HCT116 (cell line): ENCODE data around the gene ELF2. TPM values are rescaled to one million over a fixed set of nuclear protein-coding genes. Genes with fewer than 3 reads are reported as not detected.
A peak's percentile ranks its signal among the peaks of the same experiment; 100 is the strongest.

Source experiments
- ATAC-seq: fragments of 200-7000 bp; cut with Tn5 transposase; 2 replicates; pipeline ENCODE4 v1.9.1; 2020; ENCODE audit warnings: mild to moderate bottlenecking, moderate library complexity
- BruUV-seq: library from RNA; stranded (reverse); fragments of 400-500 nt; replicated peaks from 2 replicates; lab custom pipeline; 2021; lab: Mats Ljungman, UMichigan
- CTCF ChIA-PET: fragments of 300-600 bp; sonication (Branson Sonifier 250); formaldehyde crosslinking; loops from one replicate; lab custom pipeline; 2021; ENCODE audit warnings: antibody characterized with exemption; lab: Charles Lee
- POLR2A ChIA-PET: fragments of 300-600, 350-600 bp; sonication (Branson Sonifier 250); formaldehyde crosslinking; loops from one replicate; lab custom pipeline; 2021; ENCODE audit warnings: antibody characterized with exemption; lab: Charles Lee
- RAD21 ChIA-PET, 2 experiments: fragments of 300-600 bp; sonication (Branson Sonifier 250); formaldehyde crosslinking; loops; one replicate each; lab custom pipeline; 2023; ENCODE audit warnings: low total read pairs in 2 of 2; ENCODE audit not compliant: uncharacterized antibody in 2 of 2, unreplicated experiment in 2 of 2, low non-redundant PET in 1 of 2; lab: Charles Lee
- DNase-seq: peaks from one replicate; pipeline ENCODE4 v3.0.0-alpha.2; 2010; ENCODE audit warnings: low read depth, low spot score
- H2AFZ ChIP-seq: fragments of 200-600 bp; shearing (Covaris generic), sonication (generic); 2 replicates; pipeline ENCODE4 v1.6.1; 2017; ENCODE audit warnings: low read depth, mixed run types, mixed read lengths, antibody characterized with exemption, low read length; ENCODE audit not compliant: poor library complexity, severe bottlenecking
- H3K27ac ChIP-seq: 2 replicates; pipeline ENCODE4 v1.5.1; 2012; ENCODE audit warnings: low read depth, low read length
- H3K27me3 ChIP-seq: fragments of 200-600 bp; sonication (generic); 2 replicates; pipeline ENCODE4 v1.6.1; 2016; ENCODE audit warnings: mixed run types, low read length, mixed read lengths; ENCODE audit not compliant: insufficient read depth
- H3K36me3 ChIP-seq, 2 experiments: fragments of 200-500 bp in 1 of 2; fragments of 200-600 bp in 1 of 2; sonication (Bioruptor generic) in 1 of 2; sonication (generic) in 1 of 2; 2 replicates each; pipeline versions ENCODE4 v1.5.1 to v1.6.1; 2014 to 2016; ENCODE audit warnings: low read length in 2 of 2, inconsistent platforms in 1 of 2, mixed read lengths in 1 of 2, mixed run types in 1 of 2; ENCODE audit not compliant: insufficient read depth in 2 of 2, control insufficient read depth in 1 of 2
- H3K4me1 ChIP-seq, 2 experiments: fragments of 200-600 bp in 1 of 2; sonication (generic) in 1 of 2; 2 replicates each; pipeline versions ENCODE4 v1.5.1 to v1.6.1; 2012 to 2017; ENCODE audit warnings: low read length in 2 of 2, inconsistent platforms in 1 of 2, mild to moderate bottlenecking in 1 of 2, mixed read lengths in 1 of 2, mixed run types in 1 of 2, moderate library complexity in 1 of 2; ENCODE audit not compliant: insufficient read depth in 2 of 2, control insufficient read depth in 1 of 2
- H3K4me2 ChIP-seq: fragments of 200-600 bp; sonication (generic); 2 replicates; pipeline ENCODE4 v1.6.1; 2017; ENCODE audit warnings: mixed run types, low read length, mixed read lengths
- H3K4me3 ChIP-seq, 2 experiments: fragments of 200-600 bp in 1 of 2; sonication (generic) in 1 of 2; replicated peaks in 1 of 2; 2 replicates each; pipeline ENCODE4 v1.5.1; 2011 to 2016; ENCODE audit warnings: low read length in 2 of 2, control low read depth in 1 of 2, low read depth in 1 of 2, mild to moderate bottlenecking in 1 of 2, mixed read lengths in 1 of 2, mixed run types in 1 of 2
- H3K79me2 ChIP-seq: fragments of 200-600 bp; sonication (generic); 2 replicates; pipeline ENCODE4 v1.6.1; 2017; ENCODE audit warnings: mild to moderate bottlenecking, mixed run types, low read length, moderate library complexity, mixed read lengths; ENCODE audit not compliant: insufficient read depth
- H3K9ac ChIP-seq: fragments of 200-600 bp; sonication (generic); 2 replicates; pipeline ENCODE4 v1.6.1; 2016; ENCODE audit warnings: low read length, mixed read lengths
- H3K9me2 ChIP-seq: fragments of 200-600 bp; sonication (generic), shearing (Covaris generic); 2 replicates; pipeline ENCODE4 v1.6.1; 2017; ENCODE audit warnings: mixed run types, mild to moderate bottlenecking, moderate library complexity; ENCODE audit not compliant: insufficient read depth
- H3K9me3 ChIP-seq, 2 experiments: fragments of 200-500 bp in 1 of 2; fragments of 200-600 bp in 1 of 2; sonication (Bioruptor generic) in 1 of 2; sonication (generic) in 1 of 2; 2 replicates each; pipeline ENCODE4 v1.6.1; 2014 to 2017; ENCODE audit warnings: low read length in 2 of 2, mixed read lengths in 2 of 2, inconsistent platforms in 1 of 2, low read depth in 1 of 2, mild to moderate bottlenecking in 1 of 2, mixed run types in 1 of 2, moderate library complexity in 1 of 2; ENCODE audit not compliant: control insufficient read depth in 1 of 2, insufficient read depth in 1 of 2
- H4K20me1 ChIP-seq: fragments of 200-600 bp; sonication (generic), shearing (Covaris generic); 2 replicates; pipeline ENCODE4 v1.6.1; 2017; ENCODE audit warnings: mixed run types, mild to moderate bottlenecking, moderate library complexity; ENCODE audit not compliant: insufficient read depth
- CBX3 ChIP-seq: IDR thresholded peaks from 2 replicates; pipeline ENCODE4 v1.6.1; 2012; ENCODE audit warnings: low read depth
- EGR1 ChIP-seq: IDR thresholded peaks from 2 replicates; pipeline ENCODE4 v1.6.1; 2012; ENCODE audit warnings: low read depth
- EZH2 ChIP-seq: fragments of 200-600 bp; sonication (generic); IDR thresholded peaks from 2 replicates; pipeline ENCODE4 v1.6.1; 2017; ENCODE audit warnings: antibody characterized with exemption, mixed run types
- EZH2phosphoT487 ChIP-seq: fragments of 200-600 bp; IDR thresholded peaks from 2 replicates; pipeline ENCODE4 v1.6.1; 2018; ENCODE audit warnings: antibody characterized with exemption, borderline replicate concordance
- POLR2AphosphoS5 ChIP-seq: IDR thresholded peaks from 2 replicates; pipeline ENCODE4 v1.6.1; 2011; ENCODE audit warnings: mild to moderate bottlenecking, low read depth, low read length, moderate library complexity
- SRF ChIP-seq: IDR thresholded peaks from 2 replicates; pipeline ENCODE4 v1.6.1; 2012; ENCODE audit warnings: low read depth
- TCF7L2 ChIP-seq: IDR thresholded peaks from 2 replicates; pipeline ENCODE4 v1.7.0; 2011; ENCODE audit warnings: borderline replicate concordance, inconsistent platforms; ENCODE audit not compliant: insufficient read depth, insufficient read length; ENCODE audit errors: extremely low read depth
- ZFX ChIP-seq: fragments of 450-650 bp; IDR thresholded peaks from 2 replicates; pipeline ENCODE4 v1.6.1; 2017
- ZNF274 ChIP-seq: fragments of 200-500 bp; sonication (Bioruptor generic); IDR thresholded peaks from 2 replicates; pipeline ENCODE4 v1.6.1; 2014; ENCODE audit warnings: mild to moderate bottlenecking, low read depth, low read length, inconsistent platforms
- intact Hi-C: fragments of 100-400 bp; cut with micrococcal nuclease; formaldehyde crosslinking; loops from 2 replicates; pipeline ENCODE4 v1.10.0; 2022
- total RNA-seq: library from RNA; stranded (reverse); gene quantifications from one replicate; pipeline ENCODE4 v1.2.1, GENCODE V29; 2021; ENCODE audit not compliant: unreplicated experiment
- TF ChIP-seq, protein P1 (sequence below): IDR thresholded peaks from 2 replicates; pipeline ENCODE4 v1.6.1; 2011; ENCODE audit warnings: mild to moderate bottlenecking, low read length, moderate library complexity; ENCODE audit not compliant: insufficient replicate concordance; ENCODE audit errors: extremely low read depth
- TF ChIP-seq, protein P2 (sequence below): IDR thresholded peaks from 2 replicates; pipeline ENCODE4 v1.6.1; 2012

ELF2 gene
- total RNA-seq, 1 experiment from 2014 or later, result 28.2 TPM

DNA sequence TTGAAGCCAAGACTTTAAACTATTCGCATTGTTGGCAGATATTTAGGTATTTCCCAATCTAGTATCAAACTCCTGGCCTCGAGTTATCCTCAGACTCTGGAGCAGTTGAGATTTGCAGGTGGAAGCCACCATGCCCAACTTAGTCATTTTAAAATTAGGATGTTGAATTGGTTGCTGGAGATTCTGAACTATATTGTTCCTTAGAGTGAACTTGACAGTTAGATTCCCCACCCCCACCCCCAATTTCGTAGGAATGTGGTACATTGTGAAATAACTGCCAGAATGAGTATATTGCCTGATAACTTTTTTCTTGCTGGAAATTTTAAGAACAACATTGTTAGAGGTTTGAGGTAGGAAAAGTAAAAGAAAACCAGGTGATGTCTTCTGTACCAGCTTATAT lies 159.2 kb downstream of the ELF2 start (continued):
- TF ChIP-seq, protein P1, sequence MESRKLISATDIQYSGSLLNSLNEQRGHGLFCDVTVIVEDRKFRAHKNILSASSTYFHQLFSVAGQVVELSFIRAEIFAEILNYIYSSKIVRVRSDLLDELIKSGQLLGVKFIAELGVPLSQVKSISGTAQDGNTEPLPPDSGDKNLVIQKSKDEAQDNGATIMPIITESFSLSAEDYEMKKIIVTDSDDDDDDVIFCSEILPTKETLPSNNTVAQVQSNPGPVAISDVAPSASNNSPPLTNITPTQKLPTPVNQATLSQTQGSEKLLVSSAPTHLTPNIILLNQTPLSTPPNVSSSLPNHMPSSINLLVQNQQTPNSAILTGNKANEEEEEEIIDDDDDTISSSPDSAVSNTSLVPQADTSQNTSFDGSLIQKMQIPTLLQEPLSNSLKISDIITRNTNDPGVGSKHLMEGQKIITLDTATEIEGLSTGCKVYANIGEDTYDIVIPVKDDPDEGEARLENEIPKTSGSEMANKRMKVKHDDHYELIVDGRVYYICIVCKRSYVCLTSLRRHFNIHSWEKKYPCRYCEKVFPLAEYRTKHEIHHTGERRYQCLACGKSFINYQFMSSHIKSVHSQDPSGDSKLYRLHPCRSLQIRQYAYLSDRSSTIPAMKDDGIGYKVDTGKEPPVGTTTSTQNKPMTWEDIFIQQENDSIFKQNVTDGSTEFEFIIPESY, result no peak
- no peak for TF ChIP-seq EZH2phosphoT487
- TF ChIP-seq ZNF274, result no peak
- no peak for TF ChIP-seq EGR1
- TF ChIP-seq ZFX, result no peak
- TF ChIP-seq SRF, result no peak
- no peak for TF ChIP-seq EZH2
- no peak for TF ChIP-seq TCF7L2
- TF ChIP-seq, protein P2, sequence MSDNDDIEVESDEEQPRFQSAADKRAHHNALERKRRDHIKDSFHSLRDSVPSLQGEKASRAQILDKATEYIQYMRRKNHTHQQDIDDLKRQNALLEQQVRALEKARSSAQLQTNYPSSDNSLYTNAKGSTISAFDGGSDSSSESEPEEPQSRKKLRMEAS, result no peak
- TF ChIP-seq CBX3, result no peak

DNA sequence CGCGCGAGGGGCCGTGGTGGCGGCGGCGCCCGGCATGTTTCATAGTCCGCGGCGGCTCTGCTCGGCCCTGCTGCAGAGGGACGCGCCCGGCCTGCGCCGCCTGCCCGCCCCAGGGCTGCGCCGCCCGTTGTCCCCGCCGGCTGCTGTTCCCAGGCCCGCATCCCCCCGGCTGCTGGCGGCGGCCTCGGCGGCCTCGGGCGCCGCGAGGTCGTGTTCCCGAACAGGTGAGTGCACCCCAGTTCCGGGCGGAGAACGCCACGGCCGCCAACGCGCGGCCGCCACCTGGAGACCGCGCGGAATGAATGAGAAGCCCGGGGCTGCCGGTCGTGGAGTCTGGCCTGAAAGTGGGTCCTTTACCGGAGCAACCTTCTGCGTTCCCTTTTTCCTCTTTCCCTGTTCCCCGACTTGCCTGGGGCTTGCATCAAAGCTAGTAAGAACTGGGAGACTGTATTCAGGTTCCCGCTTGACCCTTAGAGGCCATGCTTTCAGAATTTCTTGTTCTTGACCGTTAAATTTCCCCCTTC lies 161.0 kb downstream of the ELF2 start:
- CTCF ChIA-PET, result interaction anchor here (2.1 kb wide), 1 partner anchor 15 kb away, joined by 16 read pairs; no protein-coding TSS in a partner anchor
- H3K4me2 ChIP-seq, result peak overlapping the region; percentile 81
- ATAC-seq, result no peak; the same call in 1 of the 2 replicates
- peaks cover 3 to 20% of the 10 kb centered on the region in 2 experiments; a peak in 1 of 4 replicates for H3K36me3 ChIP-seq
- no peak overlapping the region for H2AFZ ChIP-seq
- DNase-seq, result no peak
- no TSS peak for BruUV-seq
- peak overlapping the region; percentile 88 to 93 for H3K4me3 ChIP-seq
- no peaks in the 10 kb centered on the region for H3K9me2 ChIP-seq
- peaks cover 20 to 52% of the 10 kb centered on the region in 2 experiments for H3K4me1 ChIP-seq
- H3K27me3 ChIP-seq, result no peaks in the 10 kb centered on the region
- RAD21 ChIA-PET, result no interaction called here
- peak overlapping the region; percentile 82 for H3K27ac ChIP-seq
- intact Hi-C loops, result loop anchor here (2.0 to 5.0 kb wide), 3 partner anchors 67 to 286 kb away; partner anchors contain the start of genes ELF2, NAA15 and NDUFC1
- H3K79me2 ChIP-seq, result peaks cover 53% of the 10 kb centered on the region
- peak; percentile 89; the same call in 1 of the 2 replicates for TF ChIP-seq ZFX
- TF ChIP-seq, protein P1, result no peak
- no peak for TF ChIP-seq POLR2AphosphoS5
- POLR2A ChIA-PET, result interaction anchor here (1.0 to 1.1 kb wide), 2 partner anchors 14 to 161 kb away, joined by 4 to 6 read pairs; partner anchors contain the start of gene ELF2
- H4K20me1 ChIP-seq, result peaks cover 7% of the 10 kb centered on the region; the same call in 1 of the 2 replicates
- H3K9me3 ChIP-seq, result no peaks in the 10 kb centered on the region
- H3K9ac ChIP-seq, result peak overlapping the region; percentile 90
